NCI-H2227 (cell line): ENCODE measurements around the gene FRAS1.
"Not testable (repeated sequence)": the region's sequence is repeated elsewhere in the genome, so short reads cannot be mapped to it uniquely, and the experiment has no call there.

ENCODE experiments used
- DNase-seq: peaks from one replicate; lab custom pipeline; 2025; ENCODE audit not compliant: unreplicated experiment; lab: John Stamatoyannopoulos, UW

Gene FRAS1

GRCh38 chr4:78423790-78424189, 366.7 kb downstream of the FRAS1 start:
- DNase-seq, result no peak

- DNase-seq, result no peak
Observed at GRCh38 chr4:78424461-78424860, 367.3 kb downstream of the FRAS1 start.

GRCh38 chr4:78426972-78427371, 369.8 kb downstream of the FRAS1 start:
- DNase-seq, result no peak

- no peak for DNase-seq
Observed at GRCh38 chr4:78428996-78429395, 371.9 kb downstream of the FRAS1 start.

GRCh38 chr4:78432896-78433295, 375.8 kb downstream of the FRAS1 start:
- no peak for DNase-seq

GRCh38 chr4:78437608-78438088, 380.5 kb downstream of the FRAS1 start:
- no peak for DNase-seq

- DNase-seq, result no peak
Observed at GRCh38 chr4:78439328-78439727, 382.2 kb downstream of the FRAS1 start.

- DNase-seq, result no peak
Observed at GRCh38 chr4:78441756-78442155, 384.6 kb downstream of the FRAS1 start.

- no peak for DNase-seq
Observed at GRCh38 chr4:78446619-78447018, 389.5 kb downstream of the FRAS1 start.

GRCh38 chr4:78451407-78451806, 394.3 kb downstream of the FRAS1 start:
- DNase-seq, result no peak

- DNase-seq, result no peak
Observed at GRCh38 chr4:78454016-78454415, 396.9 kb downstream of the FRAS1 start.

- no peak for DNase-seq
Observed at GRCh38 chr4:78457751-78458150, 400.6 kb downstream of the FRAS1 start.

GRCh38 chr4:78459327-78459726, 402.2 kb downstream of the FRAS1 start:
- no peak for DNase-seq

- DNase-seq, result no peak
Observed at GRCh38 chr4:78460368-78460767, 403.2 kb downstream of the FRAS1 start.

GRCh38 chr4:78464265-78464664, 407.1 kb downstream of the FRAS1 start:
- no peak for DNase-seq

GRCh38 chr4:78467223-78467622, 410.1 kb downstream of the FRAS1 start:
- DNase-seq, result not testable (repeated sequence)

GRCh38 chr4:78468272-78468671, 411.1 kb downstream of the FRAS1 start:
- no peak for DNase-seq

GRCh38 chr4:78476108-78476704, 419.1 kb downstream of the FRAS1 start:
- no peak for DNase-seq

GRCh38 chr4:78477276-78477675, 420.2 kb downstream of the FRAS1 start:
- DNase-seq, result no peak

- no peak for DNase-seq
Observed at GRCh38 chr4:78478523-78478922, 421.4 kb downstream of the FRAS1 start.

GRCh38 chr4:78480286-78480685, 423.2 kb downstream of the FRAS1 start:
- DNase-seq, result no peak

GRCh38 chr4:78481180-78481579, 424.1 kb downstream of the FRAS1 start:
- DNase-seq, result no peak

- DNase-seq, result no peak
Observed at GRCh38 chr4:78482281-78482680, 425.2 kb downstream of the FRAS1 start.
